ENCODE data around the gene OR2C3. TPM values are rescaled to one million over a fixed set of nuclear protein-coding genes. Genes with fewer than 3 reads are reported as not detected.

OR2C3 gene
- polyA plus RNA-seq, 3 donors = 0.01 TPM; not detected in 2

- Histone ChIP-seq H3K9me3 (replicated peaks in 1 of 2; ENCODE audit: control insufficient read depth in 1 of 2, insufficient read depth in 1 of 2, low read length in 2 of 2) (no peaks in the 10 kb centered on the region), H3K9ac (ENCODE audit: insufficient read depth, low read length, poor library complexity, severe bottlenecking) (no peak overlapping the region), H3K36me3 (replicated peaks in 1 of 2; ENCODE audit: control insufficient read depth in 1 of 2, insufficient read depth in 2 of 2, low read length in 2 of 2) (no peaks in the 10 kb centered on the region), H3K4me2 (replicated peaks; ENCODE audit: extremely low read depth, low read length, poor library complexity, severe bottlenecking) (no peak overlapping the region), H3K79me2 (ENCODE audit: insufficient read depth, low read length) (no peaks in the 10 kb centered on the region), H3K27me3 (ENCODE audit: control insufficient read depth in 2 of 2, insufficient read depth in 2 of 2, low read length in 2 of 2) (no peaks in the 10 kb centered on the region), H3K4me1 (ENCODE audit: control insufficient read depth in 1 of 2, insufficient read depth in 2 of 2, low read length in 2 of 2) (no peaks in the 10 kb centered on the region), H2AFZ (ENCODE audit: insufficient read depth, low read depth, low read length, poor library complexity, severe bottlenecking) (no peak overlapping the region), H3K27ac (ENCODE audit: low read depth in 1 of 2, low read length in 2 of 2) (no peak overlapping the region), H4K20me1 (ENCODE audit: insufficient read depth, low read length) (no peaks in the 10 kb centered on the region), H3K4me3 (replicated peaks in 1 of 3; ENCODE audit: low read depth in 2 of 3, low read length in 3 of 3) (no peak overlapping the region)
- intact Hi-C loops (cut with micrococcal nuclease) = no loop called here
- H3K27ac Mint-ChIP-seq = no peak overlapping the region
- WGBS (ENCODE audit: insufficient coverage) = 78% methylated on average over 9 of the region's 10 CpGs
- H3K27me3 Mint-ChIP-seq (ENCODE audit: low read depth in 3 of 3) = no peaks in the 10 kb centered on the region
- TF ChIP-seq, protein P1, sequence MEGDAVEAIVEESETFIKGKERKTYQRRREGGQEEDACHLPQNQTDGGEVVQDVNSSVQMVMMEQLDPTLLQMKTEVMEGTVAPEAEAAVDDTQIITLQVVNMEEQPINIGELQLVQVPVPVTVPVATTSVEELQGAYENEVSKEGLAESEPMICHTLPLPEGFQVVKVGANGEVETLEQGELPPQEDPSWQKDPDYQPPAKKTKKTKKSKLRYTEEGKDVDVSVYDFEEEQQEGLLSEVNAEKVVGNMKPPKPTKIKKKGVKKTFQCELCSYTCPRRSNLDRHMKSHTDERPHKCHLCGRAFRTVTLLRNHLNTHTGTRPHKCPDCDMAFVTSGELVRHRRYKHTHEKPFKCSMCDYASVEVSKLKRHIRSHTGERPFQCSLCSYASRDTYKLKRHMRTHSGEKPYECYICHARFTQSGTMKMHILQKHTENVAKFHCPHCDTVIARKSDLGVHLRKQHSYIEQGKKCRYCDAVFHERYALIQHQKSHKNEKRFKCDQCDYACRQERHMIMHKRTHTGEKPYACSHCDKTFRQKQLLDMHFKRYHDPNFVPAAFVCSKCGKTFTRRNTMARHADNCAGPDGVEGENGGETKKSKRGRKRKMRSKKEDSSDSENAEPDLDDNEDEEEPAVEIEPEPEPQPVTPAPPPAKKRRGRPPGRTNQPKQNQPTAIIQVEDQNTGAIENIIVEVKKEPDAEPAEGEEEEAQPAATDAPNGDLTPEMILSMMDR (IDR thresholded peaks at IDR 0.05) = no peak
- H3K36me3 Mint-ChIP-seq = no peaks in the 10 kb centered on the region
- H3K4me3 Mint-ChIP-seq = no peak overlapping the region
- H3K4me1 Mint-ChIP-seq = no peaks in the 10 kb centered on the region
- no peak for DNase-seq
- H3K9me3 Mint-ChIP-seq = peaks cover 0 to 2% (median 0%) of the 10 kb centered on the region in 7 donors
Measured at GRCh38 chr1:247561711-247562110, 25.5 kb upstream of the OR2C3 start.

GRCh38 chr1:247557926-247558674, 21.9 kb upstream of the OR2C3 start:
- no peak overlapping the region for H3K9ac ChIP-seq (ENCODE audit: insufficient read depth, low read length, poor library complexity, severe bottlenecking)
- H3K4me3 ChIP-seq (replicated peaks in 1 of 3; ENCODE audit: low read depth in 2 of 3, low read length in 3 of 3) = no peak overlapping the region
- Mint-ChIP-seq H3K36me3 (no peaks in the 10 kb centered on the region), H3K9me3 (peaks cover 0 to 3% (median 1%) of the 10 kb centered on the region in 7 donors), H3K27me3 (ENCODE audit: low read depth in 3 of 3) (peaks cover 0 to 1% (median 0%) of the 10 kb centered on the region in 3 donors), H3K27ac (no peak overlapping the region), H3K4me3 (no peak overlapping the region), H3K4me1 (no peaks in the 10 kb centered on the region)
- intact Hi-C loops (cut with micrococcal nuclease) = no loop called here
- H3K4me2 ChIP-seq (replicated peaks; ENCODE audit: extremely low read depth, low read length, poor library complexity, severe bottlenecking) = no peak overlapping the region
- no peaks in the 10 kb centered on the region for H3K9me3 ChIP-seq (replicated peaks in 1 of 2; ENCODE audit: control insufficient read depth in 1 of 2, insufficient read depth in 1 of 2, low read length in 2 of 2)
- TF ChIP-seq, protein P1 (IDR thresholded peaks at IDR 0.05) = no peak
- H4K20me1 ChIP-seq (ENCODE audit: insufficient read depth, low read length) = no peaks in the 10 kb centered on the region
- no peaks in the 10 kb centered on the region for H3K4me1 ChIP-seq (ENCODE audit: control insufficient read depth in 1 of 2, insufficient read depth in 2 of 2, low read length in 2 of 2)
- H3K79me2 ChIP-seq (ENCODE audit: insufficient read depth, low read length) = no peaks in the 10 kb centered on the region
- no peak for DNase-seq
- H3K36me3 ChIP-seq (replicated peaks in 1 of 2; ENCODE audit: control insufficient read depth in 1 of 2, insufficient read depth in 2 of 2, low read length in 2 of 2) = no peaks in the 10 kb centered on the region
- no peak overlapping the region for H2AFZ ChIP-seq (ENCODE audit: insufficient read depth, low read depth, low read length, poor library complexity, severe bottlenecking)
- no peaks in the 10 kb centered on the region for H3K27me3 ChIP-seq (ENCODE audit: control insufficient read depth in 2 of 2, insufficient read depth in 2 of 2, low read length in 2 of 2)
- no peak overlapping the region for H3K27ac ChIP-seq (ENCODE audit: low read depth in 1 of 2, low read length in 2 of 2)
- no CpG with 5 or more reads among the region's 2 CpGs for WGBS (ENCODE audit: insufficient coverage)
